Activated naive CD4-positive, alpha-beta T cell treated with anti-CD3 and anti-CD28 coated beads, Interleukin-2, amount 50 U/mL, for 16 hours (primary cell): ENCODE data around the gene IL1RAPL1.

ENCODE experiments used
- DNase-seq: peaks from one replicate; pipeline ENCODE4 v3.0.0-alpha.2; 2020

IL1RAPL1 gene

DNA sequence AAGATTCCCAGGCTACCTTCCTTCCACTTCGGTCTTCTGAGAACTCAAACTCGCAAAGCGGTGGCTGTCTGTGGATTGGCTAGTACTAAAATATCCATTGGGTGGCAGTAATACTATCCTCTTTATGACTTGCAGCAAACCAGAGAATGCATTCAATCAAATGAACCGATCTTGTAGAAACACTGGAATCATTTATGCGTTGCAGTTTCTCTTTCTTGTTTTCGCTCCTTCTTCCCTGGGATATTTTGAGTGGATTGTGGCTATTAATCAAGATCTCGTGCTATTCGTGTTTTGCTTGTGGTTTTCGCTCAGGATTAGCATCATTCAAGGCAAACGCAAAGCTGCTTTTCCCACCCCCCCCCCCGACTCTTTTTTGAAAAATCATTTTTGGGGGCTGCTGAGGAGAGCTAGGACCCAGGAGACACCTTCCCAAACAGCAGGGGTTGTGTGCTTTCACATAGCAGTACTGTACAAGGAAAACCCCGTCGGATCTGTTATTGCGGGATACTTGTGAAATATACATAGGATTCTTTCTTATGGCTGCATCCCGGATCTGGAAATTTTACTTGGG lies at the start of gene IL1RAPL1:
IL1RAPL1 (plus strand) TSS at position 466 of the 571 bp plus-strand sequence.
- no peak for DNase-seq

DNA sequence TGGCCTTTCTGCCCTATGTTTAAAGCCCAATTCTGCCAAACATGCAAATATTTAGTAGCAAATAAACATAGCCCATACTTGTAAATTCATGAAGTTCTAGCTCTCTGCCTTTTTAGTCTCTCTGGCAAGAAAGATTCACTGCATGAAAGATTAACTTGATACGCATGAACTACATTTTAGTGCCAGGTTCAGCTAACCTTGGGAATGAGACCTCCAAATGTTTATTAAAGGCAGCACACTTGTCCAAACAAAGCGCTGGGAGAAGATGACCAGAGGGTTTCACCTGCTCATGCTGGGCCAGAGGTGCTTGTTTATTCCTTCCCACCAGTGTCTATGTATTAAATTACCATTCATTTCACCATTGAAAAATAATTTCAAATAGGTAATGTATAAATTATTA lies 44.5 kb upstream of the IL1RAPL1 start:
- no peak for DNase-seq

- DNase-seq, result no peak
Measured at GRCh38 chrX:28549838-28550237, 37.4 kb upstream of the IL1RAPL1 start.

GRCh38 chrX:28550331-28550872 lies 36.8 kb upstream of the IL1RAPL1 start:
- DNase-seq, result no peak

DNA sequence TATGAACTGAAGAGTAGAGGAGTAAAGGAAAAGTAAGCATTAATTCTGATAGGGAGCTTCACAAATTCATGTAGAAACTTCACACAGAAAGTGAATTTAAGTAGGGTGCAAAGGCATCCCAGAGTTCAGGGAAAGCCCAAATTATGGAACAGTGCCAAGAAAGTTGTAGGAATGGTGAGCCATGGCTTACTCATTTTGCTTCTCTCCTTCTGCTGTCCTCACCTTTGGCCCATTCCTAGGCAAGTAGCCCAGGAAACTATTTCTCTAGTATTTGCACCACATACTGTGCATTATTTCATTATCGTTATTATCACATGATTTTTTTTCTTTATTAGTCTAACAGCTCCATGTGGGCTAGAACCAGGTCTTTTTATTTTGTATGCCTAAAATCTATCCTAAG lies 34.9 kb upstream of the IL1RAPL1 start:
- DNase-seq, result no peak

GRCh38 chrX:28552882-28553829 lies 34.1 kb upstream of the IL1RAPL1 start:
- no peak for DNase-seq

GRCh38 chrX:28576117-28576516 lies 11.1 kb upstream of the IL1RAPL1 start:
- DNase-seq, result no peak

DNA sequence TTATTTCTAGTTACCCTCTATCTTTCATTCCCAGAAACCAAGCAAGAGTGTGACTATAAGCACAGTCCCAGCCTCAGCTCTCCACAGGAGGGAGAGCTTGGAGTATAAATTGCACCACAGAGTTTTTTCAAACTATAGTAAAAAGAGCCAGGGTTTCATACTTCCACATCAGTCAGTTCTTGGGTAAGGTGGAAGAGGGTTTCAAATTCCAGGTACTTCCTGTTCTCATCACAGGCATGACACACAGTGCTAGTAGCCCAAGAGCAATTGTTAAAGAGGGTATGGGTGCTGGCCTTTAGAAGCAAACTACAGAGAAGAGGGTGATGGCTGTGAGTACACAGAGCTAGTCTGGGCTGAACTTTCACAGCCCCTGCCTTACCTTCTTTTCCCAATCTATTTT lies 5.7 kb upstream of the IL1RAPL1 start:
- DNase-seq, result no peak

DNA sequence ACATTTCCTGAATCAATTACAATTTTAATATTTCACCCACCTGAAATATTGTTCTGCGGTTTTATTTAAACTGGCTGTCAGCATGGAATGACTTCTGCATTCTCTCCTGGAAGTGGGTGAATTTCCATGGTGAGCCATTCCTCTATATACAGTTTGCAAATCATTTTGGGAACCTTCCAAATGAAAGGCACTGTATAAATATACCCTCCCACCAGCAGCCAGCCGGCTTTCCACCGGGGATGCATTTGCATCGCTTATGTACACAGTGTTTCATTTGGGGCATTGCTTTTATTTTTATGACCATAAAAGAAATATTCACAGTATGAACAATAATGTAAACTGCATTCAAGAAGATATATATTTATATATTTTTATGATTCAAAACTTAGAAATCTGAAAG lies 4.7 kb upstream of the IL1RAPL1 start:
- no peak for DNase-seq

DNA sequence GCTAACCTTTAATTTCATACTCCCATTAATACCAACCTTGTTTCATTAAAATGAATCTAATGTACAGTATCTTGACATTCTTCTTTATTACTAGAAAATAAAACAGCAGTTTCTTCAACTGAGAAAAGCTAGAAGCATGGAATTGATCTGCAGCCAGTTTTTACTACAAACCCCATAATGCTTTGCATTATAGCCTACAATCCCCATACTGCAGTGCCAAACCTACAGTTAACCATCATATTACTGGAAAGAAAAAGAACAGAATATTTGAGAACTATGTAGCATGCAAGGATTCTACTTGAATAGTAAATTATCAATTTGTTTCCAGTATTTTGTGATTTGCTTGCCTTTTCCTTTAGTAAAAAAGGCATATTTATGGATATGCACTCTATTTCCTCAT lies 3.2 kb upstream of the IL1RAPL1 start:
- no peak for DNase-seq

DNA sequence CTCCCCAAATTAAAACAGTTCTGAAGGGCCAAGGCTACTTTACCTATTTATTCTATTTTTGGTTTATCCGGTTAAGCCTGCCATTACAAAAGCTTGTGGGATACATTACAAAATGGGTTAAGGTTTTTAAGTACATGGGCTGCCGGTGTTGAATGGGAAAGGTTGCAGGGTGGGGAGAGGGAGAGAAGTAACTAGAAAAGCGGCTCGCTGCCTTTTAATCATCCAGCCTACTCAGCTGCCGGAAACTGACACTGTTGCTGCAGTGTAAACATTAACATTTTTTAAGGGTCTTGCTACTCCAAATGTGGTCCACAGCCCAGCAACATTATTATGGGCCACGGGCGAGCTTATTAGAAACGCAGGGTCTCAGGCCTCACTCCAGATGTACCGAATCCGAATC lies 1.5 kb upstream of the IL1RAPL1 start:
- no peak for DNase-seq

GRCh38 chrX:28586286-28586685 lies 960 bp upstream of the IL1RAPL1 start:
- DNase-seq, result no peak

DNA sequence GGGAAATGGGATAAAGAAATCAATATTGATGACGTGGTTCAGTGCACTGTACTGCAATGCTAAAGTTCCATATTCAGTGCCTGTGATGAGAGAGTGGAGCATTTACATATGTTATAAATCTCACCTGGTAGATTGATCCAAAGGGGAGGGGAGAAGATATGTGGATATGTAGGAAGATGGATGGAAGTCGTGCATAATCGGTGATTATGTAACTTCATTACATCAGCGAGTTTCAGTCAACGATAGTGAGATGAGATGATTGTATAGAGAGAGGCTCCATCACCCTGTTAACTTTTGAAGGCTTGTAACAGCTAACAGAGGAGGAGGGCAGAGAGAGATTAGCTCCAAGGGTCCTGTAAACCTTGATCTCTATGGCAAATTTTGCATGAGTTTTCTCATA lies 1.8 kb downstream of the IL1RAPL1 start:
- no peak for DNase-seq

GRCh38 chrX:28590396-28590795 lies 3.1 kb downstream of the IL1RAPL1 start:
- no peak for DNase-seq

DNA sequence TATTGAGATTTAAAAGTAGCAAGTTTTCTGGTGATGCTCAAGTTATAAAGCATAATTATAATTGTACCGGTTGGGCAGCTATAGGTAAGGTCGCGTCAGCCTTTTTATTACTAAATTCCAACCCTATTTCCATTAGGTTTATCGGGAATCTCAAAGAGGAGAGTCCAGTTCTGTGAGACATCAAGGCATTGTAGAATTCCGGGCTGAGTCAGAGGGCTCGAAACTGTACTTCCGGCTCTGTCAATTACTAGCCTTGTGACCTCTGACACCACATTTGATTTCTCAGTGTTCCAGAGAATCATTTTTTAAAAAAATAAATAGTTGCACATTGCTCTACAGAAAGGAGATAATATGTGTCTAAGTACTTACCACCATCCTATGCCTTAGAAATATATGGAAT lies 4.3 kb downstream of the IL1RAPL1 start:
- DNase-seq, result no peak

DNA sequence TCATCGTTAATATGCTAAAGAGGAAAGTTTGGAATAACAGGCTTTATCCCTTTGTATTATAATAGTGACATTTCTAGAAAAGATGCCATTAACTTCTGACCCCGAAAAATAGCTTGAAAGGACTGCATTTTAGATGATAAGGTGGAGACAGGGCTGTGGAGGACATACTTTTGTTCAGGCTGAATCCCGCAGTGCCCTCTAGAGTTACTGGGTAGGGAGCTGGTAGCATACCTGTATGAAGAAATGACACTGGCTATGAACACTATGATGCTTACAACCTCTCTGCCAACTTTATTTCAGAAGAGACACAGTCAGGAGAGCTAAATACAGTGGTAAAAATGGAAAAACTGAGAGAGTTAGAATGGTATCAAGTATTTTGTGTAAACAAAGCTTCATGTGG lies 8.1 kb downstream of the IL1RAPL1 start:
- no peak for DNase-seq

DNA sequence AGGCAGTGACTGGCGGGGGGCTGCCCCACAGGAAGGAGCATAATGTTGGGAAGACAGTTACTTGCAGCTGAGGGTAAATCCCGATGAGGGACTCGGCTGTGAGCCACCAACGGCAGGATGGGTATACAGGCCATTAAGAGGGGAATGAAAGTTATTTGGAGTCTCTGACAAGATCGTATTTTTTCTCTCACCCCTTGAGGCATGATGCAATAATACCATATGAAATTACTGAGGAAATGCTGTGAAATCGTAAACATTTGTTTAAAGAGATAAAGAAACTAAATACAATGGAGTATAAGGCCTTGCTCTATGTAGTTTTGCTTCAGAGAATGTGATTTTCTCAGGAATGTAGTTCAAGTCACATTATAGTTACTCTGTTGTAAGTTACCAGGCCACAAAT lies 12.7 kb downstream of the IL1RAPL1 start:
- DNase-seq, result no peak

DNA sequence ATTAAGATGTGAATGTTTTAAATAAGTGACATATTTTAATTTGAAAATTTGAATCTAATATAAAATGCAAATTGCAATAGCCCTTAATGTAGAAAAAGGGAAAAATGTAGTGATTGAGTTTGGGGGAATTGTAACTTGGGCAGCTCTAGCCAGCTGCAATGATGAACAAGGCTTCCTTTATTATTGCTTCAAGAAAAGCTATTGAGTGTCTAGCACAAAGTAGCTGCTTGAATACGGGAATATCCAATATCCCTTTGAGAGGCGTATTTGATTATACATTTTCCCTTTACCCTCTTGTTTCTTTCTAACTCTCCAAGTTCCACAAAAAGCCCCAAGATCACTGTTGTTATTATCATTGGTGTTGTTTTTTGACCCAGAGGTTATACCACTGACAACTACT lies 21.8 kb downstream of the IL1RAPL1 start:
- DNase-seq, result no peak

GRCh38 chrX:28609917-28610613 lies 22.8 kb downstream of the IL1RAPL1 start:
- no peak for DNase-seq

- no peak for DNase-seq
Measured at GRCh38 chrX:28610746-28611145, 23.5 kb downstream of the IL1RAPL1 start.

- DNase-seq, result no peak
Measured at GRCh38 chrX:28613558-28613957, 26.3 kb downstream of the IL1RAPL1 start.

- DNase-seq, result no peak
Measured at GRCh38 chrX:28625223-28625622, 38.0 kb downstream of the IL1RAPL1 start.

DNA sequence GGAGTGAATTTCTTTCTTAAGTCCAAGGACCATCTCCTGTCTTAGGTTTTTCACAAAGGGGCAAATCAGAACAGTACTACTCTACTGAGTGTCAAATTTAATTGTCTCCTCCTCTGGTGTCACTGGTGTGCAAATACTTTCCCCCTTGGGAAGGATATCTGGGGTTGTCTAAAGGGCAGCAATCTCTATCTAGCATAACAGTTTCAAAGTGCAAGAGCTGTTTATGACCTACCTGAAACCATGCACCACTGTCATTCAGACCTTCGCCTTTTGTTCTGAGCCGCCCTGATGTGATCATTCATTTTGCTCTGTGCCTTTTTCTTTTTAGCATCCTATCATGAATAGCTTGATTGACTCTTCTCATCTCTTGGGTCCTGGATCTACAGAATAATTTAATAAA lies 39.3 kb downstream of the IL1RAPL1 start:
- DNase-seq, result no peak

DNA sequence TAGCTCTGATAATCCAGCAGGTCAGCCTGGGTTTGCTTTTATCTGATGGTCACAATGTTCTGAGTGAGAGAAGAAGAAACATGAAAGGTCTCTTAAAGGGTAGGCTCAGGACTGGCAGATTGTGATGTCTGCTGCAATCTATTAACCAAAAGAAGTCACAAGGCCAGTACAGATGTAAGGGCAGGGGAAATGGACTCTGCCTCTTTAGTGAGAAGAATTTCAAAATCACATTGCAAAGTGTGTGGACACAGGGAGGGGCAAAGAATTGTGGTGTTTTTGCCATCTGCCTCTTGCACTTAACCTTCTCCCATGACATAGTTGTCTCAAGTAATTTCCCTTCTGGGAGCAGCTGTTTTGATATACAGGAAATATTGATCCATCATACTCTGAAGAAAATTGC lies 40.9 kb downstream of the IL1RAPL1 start:
- no peak for DNase-seq
